Astrocyte (in vitro differentiated cells and primary cell): Measurements from ENCODE around the gene ECI2. TPM values are rescaled to one million over a fixed set of nuclear protein-coding genes. Genes with fewer than 3 reads are reported as not detected.
A peak's percentile ranks its signal among the peaks of the same experiment; 100 is the strongest.

ENCODE experiments used
- DNase-seq: peaks from one replicate; pipeline ENCODE4 v3.0.0-alpha.2; 2010; ENCODE audit warnings: low read depth
- FAIRE-seq: peaks from 2 replicates; lab custom pipeline; 2011; peaks lifted over from hg19 to GRCh38; lab: Jason Lieb, UNC
- H2AFZ ChIP-seq: 2 replicates; pipeline ENCODE4 v1.6.0; 2012; ENCODE audit warnings: low read depth, low read length, inconsistent platforms
- H3K27ac ChIP-seq: 2 replicates; pipeline ENCODE4 v1.5.1; 2011; ENCODE audit warnings: low read depth, low read length, inconsistent platforms
- H3K27me3 ChIP-seq: 2 replicates; pipeline ENCODE4 v1.6.0; 2011; ENCODE audit warnings: low read length, inconsistent platforms; ENCODE audit not compliant: insufficient read depth
- H3K36me3 ChIP-seq: 2 replicates; pipeline ENCODE4 v1.5.1; 2011; ENCODE audit warnings: low read length, inconsistent platforms; ENCODE audit not compliant: insufficient read depth
- H3K4me1 ChIP-seq: 2 replicates; pipeline ENCODE4 v1.5.1; 2011; ENCODE audit warnings: low read length, inconsistent platforms; ENCODE audit not compliant: insufficient read depth
- H3K4me2 ChIP-seq: 2 replicates; pipeline ENCODE4 v1.6.0; 2012; ENCODE audit warnings: low read length, inconsistent platforms
- H3K4me3 ChIP-seq: 2 replicates; pipeline ENCODE4 v1.5.1; 2011; ENCODE audit warnings: low read depth, mild to moderate bottlenecking, low read length, inconsistent platforms; ENCODE audit not compliant: insufficient read depth
- H3K79me2 ChIP-seq: 2 replicates; pipeline ENCODE4 v1.6.0; 2012; ENCODE audit warnings: mild to moderate bottlenecking, low read length, inconsistent platforms; ENCODE audit not compliant: insufficient read depth
- H3K9ac ChIP-seq: 2 replicates; pipeline ENCODE4 v1.6.0; 2012; ENCODE audit warnings: mild to moderate bottlenecking, low read length, inconsistent platforms
- H3K9me3 ChIP-seq: 2 replicates; pipeline ENCODE4 v1.5.1; 2012; ENCODE audit warnings: low read depth, mild to moderate bottlenecking, low read length, inconsistent platforms; ENCODE audit not compliant: insufficient read depth
- H4K20me1 ChIP-seq: 2 replicates; pipeline ENCODE4 v1.6.0; 2012; ENCODE audit warnings: low read length, inconsistent platforms; ENCODE audit not compliant: insufficient read depth
- H3K27ac Mint-ChIP-seq: one replicate; pipeline ENCODE4 v1.8.0; 2021; ENCODE audit warnings: mild to moderate bottlenecking, mixed read lengths; ENCODE audit not compliant: unreplicated experiment
- H3K27me3 Mint-ChIP-seq: one replicate; pipeline ENCODE4 v1.8.0; 2021; ENCODE audit warnings: low read depth, mixed read lengths; ENCODE audit not compliant: unreplicated experiment
- H3K36me3 Mint-ChIP-seq: one replicate; pipeline ENCODE4 v1.8.0; 2021; ENCODE audit warnings: low read depth, mixed read lengths; ENCODE audit not compliant: unreplicated experiment
- H3K4me1 Mint-ChIP-seq: one replicate; pipeline ENCODE4 v1.8.0; 2021; ENCODE audit warnings: low read depth, mixed read lengths; ENCODE audit not compliant: unreplicated experiment
- H3K4me3 Mint-ChIP-seq: one replicate; pipeline ENCODE4 v1.8.0; 2021; ENCODE audit warnings: mild to moderate bottlenecking, moderate library complexity, mixed read lengths; ENCODE audit not compliant: unreplicated experiment
- H3K9me3 Mint-ChIP-seq: one replicate; pipeline ENCODE4 v1.8.0; 2021; ENCODE audit warnings: mild to moderate bottlenecking, mixed read lengths; ENCODE audit not compliant: unreplicated experiment
- EZH2 ChIP-seq: IDR thresholded peaks from 2 replicates; pipeline ENCODE4 v1.6.1; 2012; ENCODE audit warnings: mild to moderate bottlenecking, low read length, inconsistent platforms; ENCODE audit not compliant: insufficient read depth
- total RNA-seq: library from RNA; stranded (reverse); gene quantifications from 2 replicates; pipeline ENCODE4 v1.2.1, GENCODE V29; 2021
- TF ChIP-seq, protein P1 (sequence below): IDR thresholded peaks from 2 replicates; pipeline ENCODE4 v1.5.1; 2011; ENCODE audit warnings: low read depth, mild to moderate bottlenecking, inconsistent platforms, low read length, moderate library complexity; ENCODE audit not compliant: insufficient read depth

Gene ECI2
- total RNA-seq, 1 donor from 2014 or later, result 52.5 TPM

GRCh38 chr6:4130357-4130987 lies 4.9 kb downstream of the ECI2 start:
- no peak overlapping the region for H3K4me2 ChIP-seq
- FAIRE-seq, result no peak
- no peak for DNase-seq
- H4K20me1 ChIP-seq, result peaks cover 14% of the 10 kb centered on the region
- H3K27ac ChIP-seq, result peak overlapping the region; percentile 17
- H3K4me1 ChIP-seq, result peaks cover 42% of the 10 kb centered on the region
- TF ChIP-seq, protein P1, sequence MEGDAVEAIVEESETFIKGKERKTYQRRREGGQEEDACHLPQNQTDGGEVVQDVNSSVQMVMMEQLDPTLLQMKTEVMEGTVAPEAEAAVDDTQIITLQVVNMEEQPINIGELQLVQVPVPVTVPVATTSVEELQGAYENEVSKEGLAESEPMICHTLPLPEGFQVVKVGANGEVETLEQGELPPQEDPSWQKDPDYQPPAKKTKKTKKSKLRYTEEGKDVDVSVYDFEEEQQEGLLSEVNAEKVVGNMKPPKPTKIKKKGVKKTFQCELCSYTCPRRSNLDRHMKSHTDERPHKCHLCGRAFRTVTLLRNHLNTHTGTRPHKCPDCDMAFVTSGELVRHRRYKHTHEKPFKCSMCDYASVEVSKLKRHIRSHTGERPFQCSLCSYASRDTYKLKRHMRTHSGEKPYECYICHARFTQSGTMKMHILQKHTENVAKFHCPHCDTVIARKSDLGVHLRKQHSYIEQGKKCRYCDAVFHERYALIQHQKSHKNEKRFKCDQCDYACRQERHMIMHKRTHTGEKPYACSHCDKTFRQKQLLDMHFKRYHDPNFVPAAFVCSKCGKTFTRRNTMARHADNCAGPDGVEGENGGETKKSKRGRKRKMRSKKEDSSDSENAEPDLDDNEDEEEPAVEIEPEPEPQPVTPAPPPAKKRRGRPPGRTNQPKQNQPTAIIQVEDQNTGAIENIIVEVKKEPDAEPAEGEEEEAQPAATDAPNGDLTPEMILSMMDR, result no peak
- TF ChIP-seq EZH2, result no peak
- no peaks in the 10 kb centered on the region for H3K27me3 ChIP-seq
- Mint-ChIP-seq H3K4me3 (no peak overlapping the region), H3K27ac (no peak overlapping the region), H3K9me3 (no peaks in the 10 kb centered on the region), H3K36me3 (peaks cover 24% of the 10 kb centered on the region), H3K4me1 (peaks cover 28% of the 10 kb centered on the region), H3K27me3 (no peaks in the 10 kb centered on the region)
- H3K4me3 ChIP-seq, result no peak overlapping the region
- H3K9ac ChIP-seq, result no peak overlapping the region
- H2AFZ ChIP-seq, result no peak overlapping the region
- peaks cover 19% of the 10 kb centered on the region for H3K36me3 ChIP-seq
- H3K9me3 ChIP-seq, result no peaks in the 10 kb centered on the region
- peaks cover 49% of the 10 kb centered on the region for H3K79me2 ChIP-seq

- no peaks in the 10 kb centered on the region for H3K9me3 Mint-ChIP-seq
- Histone ChIP-seq H3K4me3 (no peak overlapping the region), H3K4me1 (peaks cover 50% of the 10 kb centered on the region), H3K9ac (no peak overlapping the region), H3K27me3 (no peaks in the 10 kb centered on the region), H3K36me3 (peaks cover 24% of the 10 kb centered on the region), H3K9me3 (no peaks in the 10 kb centered on the region), H2AFZ (no peak overlapping the region), H4K20me1 (peaks cover 14% of the 10 kb centered on the region), H3K4me2 (no peak overlapping the region), H3K79me2 (peaks cover 40% of the 10 kb centered on the region), H3K27ac (peak overlapping the region; percentile 58)
- H3K4me1 Mint-ChIP-seq, result peaks cover 34% of the 10 kb centered on the region
- H3K36me3 Mint-ChIP-seq, result peaks cover 24% of the 10 kb centered on the region
- no peak for TF ChIP-seq EZH2
- TF ChIP-seq, protein P1, result no peak
- H3K27me3 Mint-ChIP-seq, result no peaks in the 10 kb centered on the region
- FAIRE-seq, result no peak
- no peak for DNase-seq
- H3K27ac Mint-ChIP-seq, result no peak overlapping the region
- no peak overlapping the region for H3K4me3 Mint-ChIP-seq
Measured at GRCh38 chr6:4129446-4129845, 5.9 kb downstream of the ECI2 start.

DNA sequence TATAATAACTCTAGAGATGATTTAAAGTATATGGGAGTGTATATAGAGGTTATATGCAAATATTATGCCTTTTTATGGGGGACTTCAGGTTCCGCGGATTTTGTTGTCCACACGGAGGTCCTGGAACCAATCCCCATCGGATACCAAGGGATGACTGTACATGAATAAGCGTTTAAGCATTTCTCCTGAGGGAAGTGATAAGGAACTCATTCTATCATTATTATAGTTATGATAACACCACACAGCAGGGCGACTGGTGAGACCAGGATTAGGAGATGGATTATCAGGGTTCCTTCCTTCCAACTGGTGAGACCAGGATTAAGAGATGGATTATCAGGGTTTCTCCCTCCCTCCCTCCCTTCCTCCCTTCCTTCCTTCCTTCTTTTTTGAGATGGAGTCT lies 6.6 kb downstream of the ECI2 start:
- H3K36me3 Mint-ChIP-seq, result peaks cover 24% of the 10 kb centered on the region
- peak; percentile 77 for DNase-seq
- Histone ChIP-seq H3K27me3 (no peaks in the 10 kb centered on the region), H3K9ac (no peak overlapping the region), H3K36me3 (peaks cover 26% of the 10 kb centered on the region), H3K79me2 (peaks cover 33% of the 10 kb centered on the region), H3K4me3 (no peak overlapping the region), H3K4me1 (peaks cover 43% of the 10 kb centered on the region), H3K4me2 (peak overlapping the region; percentile 42), H3K9me3 (no peaks in the 10 kb centered on the region), H2AFZ (no peak overlapping the region), H4K20me1 (peaks cover 8% of the 10 kb centered on the region), H3K27ac (peak overlapping the region; percentile 58)
- no peak overlapping the region for H3K4me3 Mint-ChIP-seq
- H3K9me3 Mint-ChIP-seq, result no peaks in the 10 kb centered on the region
- H3K27me3 Mint-ChIP-seq, result no peaks in the 10 kb centered on the region
- FAIRE-seq, result peak; percentile 49
- H3K27ac Mint-ChIP-seq, result no peak overlapping the region
- peaks cover 29% of the 10 kb centered on the region for H3K4me1 Mint-ChIP-seq
- TF ChIP-seq, protein P1, result no peak
- TF ChIP-seq EZH2, result no peak
